GM18873 (cell line): ENCODE data around the gene VRK3.
"Not testable (repeated sequence)": the region's sequence is repeated elsewhere in the genome, so short reads cannot be mapped to it uniquely, and the experiment has no call there.

Experiments used
- ATAC-seq: cut with Tn5 transposase; IDR thresholded peaks from one replicate; pipeline ENCODE4 v1.9.1; 2021; ENCODE audit warnings: mild to moderate bottlenecking, moderate library complexity, moderate number of reproducible peaks; ENCODE audit not compliant: unreplicated experiment, low FRiP score

Gene VRK3

GRCh38 chr19:49999371-50000010 is 25.7 kb downstream of the VRK3 start:
- no peak for ATAC-seq

- ATAC-seq: no peak
Measured at GRCh38 chr19:49997709-49998108, 27.5 kb downstream of the VRK3 start.

DNA sequence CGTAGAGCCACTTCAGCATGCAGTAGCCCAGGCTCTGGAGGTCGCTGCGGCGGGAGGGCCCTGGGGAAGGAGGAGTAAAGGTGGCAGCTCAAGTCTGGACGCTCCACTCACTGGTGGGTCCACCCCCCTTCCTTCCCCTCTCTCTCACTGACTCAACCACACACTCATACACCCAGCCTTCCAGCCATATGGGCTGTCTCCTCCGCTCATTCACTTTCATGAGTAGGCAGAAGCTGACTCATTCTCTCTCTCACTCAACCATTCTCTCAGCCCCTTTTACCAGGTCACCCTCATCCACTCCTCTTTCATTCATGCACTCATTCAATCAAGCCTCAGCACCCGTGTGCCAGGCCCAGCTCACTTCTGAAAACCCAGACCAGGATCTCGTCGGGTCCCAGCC is 36.7 kb downstream of the VRK3 start:
- ATAC-seq: no peak

- ATAC-seq: no peak
Measured at GRCh38 chr19:49988007-49988406, 37.2 kb downstream of the VRK3 start.

- no peak for ATAC-seq
Measured at GRCh38 chr19:49987159-49987698, 37.9 kb downstream of the VRK3 start.

GRCh38 chr19:49986354-49986753 is 38.8 kb downstream of the VRK3 start:
- no peak for ATAC-seq

DNA sequence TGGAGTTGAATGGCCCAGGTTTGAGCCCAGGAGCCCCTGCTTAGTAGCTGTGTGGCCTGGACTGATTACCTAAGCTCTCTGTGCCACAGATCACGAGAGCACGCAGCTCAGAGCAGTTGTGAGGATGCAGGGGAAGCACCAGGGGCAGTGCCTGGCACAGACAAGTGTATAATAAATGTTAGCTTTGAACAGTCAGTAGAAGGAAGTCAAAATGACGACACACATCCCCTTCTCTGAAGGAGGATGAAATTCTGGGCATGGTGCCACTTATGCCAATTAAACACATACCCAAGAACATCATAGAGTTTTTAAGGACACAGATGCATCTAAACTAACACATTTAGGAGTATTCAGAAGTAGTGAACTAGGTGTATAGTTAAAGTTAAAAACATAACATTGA is 39.3 kb downstream of the VRK3 start:
- no peak for ATAC-seq

DNA sequence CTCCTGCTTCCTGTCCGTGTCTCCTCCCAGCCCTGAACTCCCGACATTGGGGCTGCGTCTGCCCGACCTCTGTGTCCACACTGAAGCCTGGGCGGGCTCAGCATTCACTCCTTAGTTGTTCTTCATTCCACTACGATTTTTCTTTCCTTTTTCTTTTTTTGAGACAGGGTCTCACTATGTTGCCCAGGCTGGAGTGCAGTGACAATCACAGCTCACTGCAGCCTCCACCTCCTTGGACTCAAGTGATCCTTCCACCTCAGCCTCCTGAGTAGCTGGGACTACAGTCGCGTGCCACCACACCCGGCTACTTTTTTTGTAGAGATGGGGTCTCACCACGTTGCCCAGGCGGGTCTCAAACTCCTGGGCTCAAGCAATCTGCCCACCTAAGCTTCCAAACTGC is 40.7 kb downstream of the VRK3 start:
- ATAC-seq: no peak

- no peak for ATAC-seq
Measured at GRCh38 chr19:49983645-49984229, 41.4 kb downstream of the VRK3 start.

DNA sequence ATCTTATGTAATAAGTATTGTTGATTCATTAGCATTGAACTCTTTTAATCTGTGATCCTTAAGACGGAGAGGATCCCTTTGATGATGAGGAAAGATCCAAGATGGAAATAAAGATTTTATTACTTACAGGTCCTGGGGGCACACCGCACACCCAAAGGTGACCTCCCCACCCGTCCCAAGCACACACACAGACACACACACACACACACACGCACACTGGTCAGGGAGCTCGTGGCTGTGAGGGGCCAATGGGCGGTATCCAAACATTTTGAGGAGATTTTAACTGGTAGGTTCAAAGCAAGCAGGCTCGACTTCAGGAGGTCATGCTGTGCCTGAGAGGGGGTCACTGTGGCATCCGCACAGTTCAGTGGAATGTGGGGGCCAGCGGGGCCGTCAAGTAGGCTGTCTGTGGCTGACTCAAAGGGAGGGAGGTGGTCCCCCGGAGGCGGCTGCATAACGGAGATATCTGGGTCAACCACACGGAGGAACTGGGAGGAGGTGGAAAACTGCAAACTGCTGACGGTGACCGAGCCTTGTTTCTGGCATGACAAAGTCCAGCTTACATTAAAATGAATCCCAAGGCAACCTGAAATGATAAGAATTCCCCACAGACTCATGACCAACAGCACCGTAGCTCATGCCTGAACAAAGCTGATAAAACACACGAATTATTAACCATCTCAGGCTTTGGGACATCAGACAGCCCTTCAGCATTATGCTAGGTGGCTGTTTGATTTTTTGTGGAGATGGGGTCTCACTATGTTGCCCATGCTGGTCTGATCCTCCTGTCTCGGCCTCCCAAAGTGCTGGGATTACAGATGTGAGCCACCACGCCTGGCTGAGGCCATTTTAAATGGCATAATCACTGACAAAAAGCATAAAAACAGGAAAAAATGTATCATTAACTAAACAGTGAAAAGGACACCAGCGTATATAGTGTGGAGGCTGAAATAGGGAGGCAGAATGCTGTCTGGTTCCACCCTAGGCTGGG is 43.3 kb downstream of the VRK3 start:
- ATAC-seq: no peak

DNA sequence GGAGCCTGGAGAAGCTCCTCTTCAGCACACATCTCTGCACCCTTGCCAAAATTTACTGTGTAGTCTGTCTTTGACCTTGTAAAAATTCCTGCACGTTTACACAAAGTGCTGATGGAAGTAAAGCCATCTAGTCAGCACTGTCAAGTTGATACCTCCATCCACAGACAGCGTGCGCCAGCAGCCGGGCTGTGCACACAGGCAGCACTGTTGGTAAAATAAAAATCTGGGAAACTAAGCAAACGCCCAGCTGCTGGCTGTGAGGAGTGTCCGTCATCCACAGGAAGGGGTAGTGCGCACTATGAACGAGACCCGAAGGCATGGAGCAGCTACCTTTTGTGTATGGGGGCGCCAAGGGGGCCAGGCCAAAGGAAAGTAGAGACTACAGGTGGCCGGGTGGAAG is 46.8 kb downstream of the VRK3 start:
- ATAC-seq: no peak

DNA sequence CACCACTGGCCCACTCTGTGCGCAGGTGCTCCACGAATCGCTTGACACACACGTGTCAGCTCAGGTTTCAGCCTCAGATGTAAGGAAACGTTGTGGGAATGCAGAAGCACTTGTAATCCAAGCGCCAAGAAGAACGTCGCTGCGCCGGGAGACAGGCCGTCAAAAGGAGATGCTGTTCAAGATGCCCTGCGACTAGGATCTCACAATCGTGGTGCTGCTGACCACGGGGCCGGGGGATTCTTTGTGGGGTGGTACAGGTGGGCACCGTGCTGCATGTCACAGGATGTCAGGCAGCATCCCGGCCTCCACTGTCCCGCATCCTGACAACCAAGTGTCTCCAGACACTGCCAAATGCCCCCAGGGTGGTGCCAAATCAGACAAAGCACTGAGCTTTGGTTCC is 47.3 kb downstream of the VRK3 start:
- no peak for ATAC-seq

DNA sequence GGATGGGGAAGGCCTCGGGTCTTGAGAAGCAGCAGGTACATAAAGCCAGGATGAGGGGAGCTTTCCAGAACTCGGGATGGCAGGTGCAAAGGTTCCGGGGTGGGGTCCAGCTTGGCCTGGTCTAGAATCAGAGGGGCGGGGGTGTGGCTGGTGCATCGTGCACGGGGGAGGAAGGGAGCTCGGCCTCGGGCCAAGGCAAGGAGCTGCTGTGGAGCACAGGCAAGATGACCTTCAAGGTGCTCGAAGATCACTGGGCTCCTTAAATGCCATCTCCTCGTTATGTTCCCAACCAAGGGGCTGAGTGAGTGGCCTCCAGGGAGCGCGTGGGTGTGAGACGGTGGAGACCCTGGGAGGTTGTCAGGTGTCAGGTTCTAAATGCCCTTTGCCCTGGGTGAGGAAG is 48.1 kb downstream of the VRK3 start:
- ATAC-seq: no peak

GRCh38 chr19:49976496-49976895 is 48.7 kb downstream of the VRK3 start:
- no peak for ATAC-seq

- no peak for ATAC-seq
Measured at GRCh38 chr19:49975051-49975450, 50.1 kb downstream of the VRK3 start.

GRCh38 chr19:49973987-49974386 is 51.2 kb downstream of the VRK3 start:
- no peak for ATAC-seq

GRCh38 chr19:49972841-49973240 is 52.3 kb downstream of the VRK3 start:
- no peak for ATAC-seq

DNA sequence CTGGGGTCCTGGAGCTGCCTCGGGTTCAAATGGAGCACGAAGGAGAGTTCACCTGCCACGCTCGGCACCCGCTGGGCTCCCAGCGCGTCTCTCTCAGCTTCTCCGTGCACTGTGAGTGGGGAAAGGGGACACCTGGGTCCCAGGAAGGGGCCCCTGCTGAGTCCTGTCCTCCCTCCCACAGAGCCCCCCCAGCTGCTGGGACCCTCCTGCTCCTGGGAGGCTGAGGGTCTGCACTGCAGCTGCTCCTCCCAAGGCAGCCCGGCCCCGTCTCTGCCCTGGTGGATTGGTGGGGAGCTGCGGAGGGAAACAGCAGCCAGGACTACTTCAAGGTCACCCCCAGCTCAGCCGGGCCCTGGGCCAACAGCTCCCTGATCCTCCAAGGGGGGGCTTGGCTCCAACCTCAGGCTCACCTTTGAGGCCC is 53.2 kb downstream of the VRK3 start:
- no peak for ATAC-seq

DNA sequence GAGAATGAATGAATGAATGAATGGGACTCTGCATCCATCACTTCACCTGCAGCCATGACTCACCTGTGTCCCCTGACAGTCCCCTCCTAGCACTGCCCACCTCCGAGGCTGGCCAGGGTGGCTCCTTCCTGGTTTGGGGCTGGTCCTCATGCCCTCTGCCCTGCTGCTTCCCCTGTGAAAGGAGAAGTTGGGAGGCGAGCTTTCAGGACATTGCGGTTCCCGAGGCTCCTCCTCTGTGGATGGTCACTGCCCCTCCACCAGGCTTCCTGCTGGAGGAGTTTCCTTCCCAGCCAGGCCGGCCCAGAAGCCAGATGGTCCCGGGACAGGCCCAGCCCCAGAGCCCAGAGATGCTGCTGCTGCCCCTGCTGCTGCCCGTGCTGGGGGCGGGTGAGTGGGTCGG is 55.8 kb downstream of the VRK3 start:
- ATAC-seq: not testable (repeated sequence)

DNA sequence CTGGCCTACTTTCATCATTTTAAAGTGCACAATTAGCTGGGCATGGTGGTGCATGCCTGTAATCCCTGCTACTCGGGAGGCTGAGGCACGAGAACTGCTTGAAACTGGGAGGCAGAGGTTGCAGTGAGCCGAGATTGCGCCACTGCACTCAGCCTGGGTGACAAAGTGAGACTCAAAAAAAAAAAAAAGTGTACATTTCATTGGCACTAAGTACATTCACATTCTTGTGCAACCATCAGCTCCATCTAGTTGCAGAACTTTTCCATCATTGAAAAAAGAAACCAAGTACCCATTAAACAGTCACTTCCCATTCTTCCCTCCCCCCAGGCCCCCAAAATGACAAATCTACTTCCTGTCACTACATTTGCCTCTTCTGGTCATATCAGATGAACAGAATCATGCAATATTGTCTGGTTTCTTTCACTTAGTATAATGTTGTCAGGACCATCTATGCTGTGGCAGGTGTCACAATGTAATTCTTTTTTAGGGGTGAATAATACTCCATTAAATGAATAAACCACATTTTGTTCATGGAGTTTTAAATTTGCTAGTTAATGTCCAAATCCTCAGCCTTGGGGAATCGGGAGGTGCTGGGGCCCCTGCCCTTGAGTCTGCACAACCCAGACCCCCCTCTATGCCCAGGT is 56.8 kb downstream of the VRK3 start:
- ATAC-seq: no peak

- ATAC-seq: not testable (repeated sequence)
Measured at GRCh38 chr19:49960980-49961379, 64.2 kb downstream of the VRK3 start, which contains the start of gene SIGLEC11. SIGLEC11 (minus strand) TSS chr19:49961172; CDS start chr19:49961081, 91 bp downstream.
